H1 (cell line): ENCODE measurements around the gene RER1. TPM values are rescaled to one million over a fixed set of nuclear protein-coding genes. Genes with fewer than 3 reads are reported as not detected.

Source experiments
- CHD1 ChIP-seq: IDR thresholded peaks from 2 replicates; pipeline ENCODE4 v1.6.1; 2012; ENCODE audit warnings: low read depth, low read length, improper control_type of control experiment
- RBBP5 ChIP-seq: IDR thresholded peaks from 2 replicates; pipeline ENCODE4 v1.7.1; 2012; ENCODE audit warnings: low read depth, mild to moderate bottlenecking, inconsistent platforms, low read length, moderate library complexity, borderline replicate concordance
- SP2 ChIP-seq: IDR thresholded peaks from 2 replicates; pipeline ENCODE4 v1.6.1; 2012; ENCODE audit warnings: mild to moderate bottlenecking, low read length, inconsistent platforms
- ZNF274 ChIP-seq: IDR thresholded peaks from 2 replicates; pipeline ENCODE4 v1.7.0; 2012; ENCODE audit warnings: low read length, borderline replicate concordance; ENCODE audit errors: extremely low read depth
- polyA plus RNA-seq, 7 experiments: library from polyadenylated mRNA; depleted of rRNA in 3 of 7; stranded (reverse) in 5 of 7; unstranded in 2 of 7; fragments of >200 nt in 5 of 7; fragments of 200-250 nt in 2 of 7; gene quantifications; 1 replicate in 5 of 7; 2 replicates in 1 of 7; 4 replicates in 1 of 7; pipeline versions ENCODE4 v1.2.1 to v1.2.3, GENCODE V29; 2011 to 2013; ENCODE audit warnings: missing spikeins in 2 of 7, mixed read lengths in 2 of 7
- total RNA-seq: library from RNA; stranded (reverse); fragmentation: NEBNext Ultra II Directional; extraction: Animal tissue kit (Norgen Biotek cat#: 25700); gene quantifications from 2 replicates; pipeline ENCODE4 v1.2.1, GENCODE V29; 2021
- TF ChIP-seq, protein P1 (sequence below): IDR thresholded peaks from 2 replicates; pipeline ENCODE4 v1.6.1; 2012; ENCODE audit warnings: inconsistent platforms

Gene RER1
- total and polyA plus RNA-seq, 2 of the 8 experiments (the other 6 are each of a cell fraction or from before 2014, with no cell fraction given), result 102 to 134 TPM

DNA sequence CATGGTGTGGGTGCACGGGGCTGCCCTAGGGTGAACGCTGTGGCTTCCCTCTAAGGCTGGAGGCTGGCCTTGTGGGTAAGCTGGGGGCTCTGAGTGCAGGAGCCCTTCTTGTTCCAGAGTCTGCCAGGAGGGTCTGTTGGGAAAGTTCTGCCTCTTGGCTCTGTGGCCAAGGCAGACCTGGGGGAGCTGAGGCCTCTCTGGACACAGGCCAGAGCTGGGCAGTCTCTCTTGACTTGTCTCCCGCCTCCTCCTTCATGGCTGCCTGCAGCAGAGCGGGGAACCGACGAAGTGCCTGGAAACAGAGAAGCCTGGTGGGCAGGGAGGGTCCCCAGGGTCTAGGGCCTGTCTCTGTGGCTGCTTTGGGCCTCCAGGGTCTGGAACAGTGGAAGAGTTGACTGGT, 51.0 kb downstream of the RER1 start (continued):
- TF ChIP-seq ZNF274 (no peak), RBBP5 (no peak), SP2 (no peak), CHD1 (no peak)
- TF ChIP-seq, protein P1, sequence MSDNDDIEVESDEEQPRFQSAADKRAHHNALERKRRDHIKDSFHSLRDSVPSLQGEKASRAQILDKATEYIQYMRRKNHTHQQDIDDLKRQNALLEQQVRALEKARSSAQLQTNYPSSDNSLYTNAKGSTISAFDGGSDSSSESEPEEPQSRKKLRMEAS, result no peak
